ENCODE data around the gene APH1B.

GRCh38 chr15:63236272-63236671, 41.1 kb upstream of the APH1B start:
- TF ChIP-seq, protein P1, sequence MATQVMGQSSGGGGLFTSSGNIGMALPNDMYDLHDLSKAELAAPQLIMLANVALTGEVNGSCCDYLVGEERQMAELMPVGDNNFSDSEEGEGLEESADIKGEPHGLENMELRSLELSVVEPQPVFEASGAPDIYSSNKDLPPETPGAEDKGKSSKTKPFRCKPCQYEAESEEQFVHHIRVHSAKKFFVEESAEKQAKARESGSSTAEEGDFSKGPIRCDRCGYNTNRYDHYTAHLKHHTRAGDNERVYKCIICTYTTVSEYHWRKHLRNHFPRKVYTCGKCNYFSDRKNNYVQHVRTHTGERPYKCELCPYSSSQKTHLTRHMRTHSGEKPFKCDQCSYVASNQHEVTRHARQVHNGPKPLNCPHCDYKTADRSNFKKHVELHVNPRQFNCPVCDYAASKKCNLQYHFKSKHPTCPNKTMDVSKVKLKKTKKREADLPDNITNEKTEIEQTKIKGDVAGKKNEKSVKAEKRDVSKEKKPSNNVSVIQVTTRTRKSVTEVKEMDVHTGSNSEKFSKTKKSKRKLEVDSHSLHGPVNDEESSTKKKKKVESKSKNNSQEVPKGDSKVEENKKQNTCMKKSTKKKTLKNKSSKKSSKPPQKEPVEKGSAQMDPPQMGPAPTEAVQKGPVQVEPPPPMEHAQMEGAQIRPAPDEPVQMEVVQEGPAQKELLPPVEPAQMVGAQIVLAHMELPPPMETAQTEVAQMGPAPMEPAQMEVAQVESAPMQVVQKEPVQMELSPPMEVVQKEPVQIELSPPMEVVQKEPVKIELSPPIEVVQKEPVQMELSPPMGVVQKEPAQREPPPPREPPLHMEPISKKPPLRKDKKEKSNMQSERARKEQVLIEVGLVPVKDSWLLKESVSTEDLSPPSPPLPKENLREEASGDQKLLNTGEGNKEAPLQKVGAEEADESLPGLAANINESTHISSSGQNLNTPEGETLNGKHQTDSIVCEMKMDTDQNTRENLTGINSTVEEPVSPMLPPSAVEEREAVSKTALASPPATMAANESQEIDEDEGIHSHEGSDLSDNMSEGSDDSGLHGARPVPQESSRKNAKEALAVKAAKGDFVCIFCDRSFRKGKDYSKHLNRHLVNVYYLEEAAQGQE (IDR thresholded peaks at IDR 0.05; ENCODE audit: insufficient read depth in 1 of 2, low read depth in 2 of 2, low read length in 1 of 2) = no peak
- TF ChIP-seq POLR2AphosphoS5 (IDR thresholded peaks at IDR 0.05; ENCODE audit: low read depth, low read length) (no peak), SIN3A (IDR thresholded peaks at IDR 0.05; ENCODE audit: borderline replicate concordance, insufficient read depth, low read depth, low read length) (no peak)
- TF ChIP-seq, protein P2, sequence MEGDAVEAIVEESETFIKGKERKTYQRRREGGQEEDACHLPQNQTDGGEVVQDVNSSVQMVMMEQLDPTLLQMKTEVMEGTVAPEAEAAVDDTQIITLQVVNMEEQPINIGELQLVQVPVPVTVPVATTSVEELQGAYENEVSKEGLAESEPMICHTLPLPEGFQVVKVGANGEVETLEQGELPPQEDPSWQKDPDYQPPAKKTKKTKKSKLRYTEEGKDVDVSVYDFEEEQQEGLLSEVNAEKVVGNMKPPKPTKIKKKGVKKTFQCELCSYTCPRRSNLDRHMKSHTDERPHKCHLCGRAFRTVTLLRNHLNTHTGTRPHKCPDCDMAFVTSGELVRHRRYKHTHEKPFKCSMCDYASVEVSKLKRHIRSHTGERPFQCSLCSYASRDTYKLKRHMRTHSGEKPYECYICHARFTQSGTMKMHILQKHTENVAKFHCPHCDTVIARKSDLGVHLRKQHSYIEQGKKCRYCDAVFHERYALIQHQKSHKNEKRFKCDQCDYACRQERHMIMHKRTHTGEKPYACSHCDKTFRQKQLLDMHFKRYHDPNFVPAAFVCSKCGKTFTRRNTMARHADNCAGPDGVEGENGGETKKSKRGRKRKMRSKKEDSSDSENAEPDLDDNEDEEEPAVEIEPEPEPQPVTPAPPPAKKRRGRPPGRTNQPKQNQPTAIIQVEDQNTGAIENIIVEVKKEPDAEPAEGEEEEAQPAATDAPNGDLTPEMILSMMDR (IDR thresholded peaks at IDR 0.05) = no peak

Measured in Panc1 (cell line).